Activated CD4-positive, CD25-positive, alpha-beta regulatory T cell (primary cell): ENCODE data around the gene STYXL1.

Source experiments
- DNase-seq, 4 experiments: peaks; one replicate each; lab custom pipeline; 2025; lab: John Stamatoyannopoulos, UW

Gene STYXL1

GRCh38 chr7:75955331-75955955 is 92.4 kb downstream of the STYXL1 start:
- DNase-seq = no peak

DNA sequence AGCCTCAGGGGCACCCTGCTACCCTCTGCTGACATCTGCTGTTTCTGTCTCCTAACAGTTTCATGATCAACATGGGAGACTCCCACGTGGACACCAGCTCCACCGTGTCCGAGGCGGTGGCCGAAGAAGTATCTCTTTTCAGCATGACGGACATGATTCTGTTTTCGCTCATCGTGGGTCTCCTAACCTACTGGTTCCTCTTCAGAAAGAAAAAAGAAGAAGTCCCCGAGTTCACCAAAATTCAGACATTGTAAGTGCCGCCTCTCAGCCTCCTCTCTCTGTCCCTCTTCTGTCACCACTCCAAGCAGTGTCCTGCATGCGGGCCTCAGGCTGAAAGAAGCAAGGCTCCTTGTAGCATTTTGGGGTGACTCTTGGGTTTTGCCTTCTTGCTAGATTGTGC is 93.9 kb downstream of the STYXL1 start:
- DNase-seq = no peak

- no peak for DNase-seq
These were observed 94.4 kb downstream of the STYXL1 start for GRCh38 chr7:75953431-75953830.

DNA sequence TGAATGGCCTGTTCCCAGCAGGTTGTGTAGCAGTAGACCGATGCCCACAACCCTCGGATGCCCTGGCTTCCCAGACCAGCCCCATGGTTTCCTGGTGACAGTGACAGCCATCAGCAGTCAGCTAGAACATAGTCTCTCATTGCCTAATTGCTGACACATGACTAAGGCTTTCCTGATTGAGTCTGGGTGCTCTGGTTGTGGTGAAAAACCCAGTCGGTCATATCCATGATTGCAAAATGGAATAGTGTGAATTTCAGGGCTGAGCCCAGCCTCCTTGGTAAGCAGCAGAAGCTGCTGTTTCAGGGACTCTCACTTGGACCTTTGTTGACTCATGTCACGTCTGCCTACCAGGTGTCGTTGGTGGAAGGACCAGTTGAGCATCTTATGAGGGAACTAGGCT is 96.3 kb downstream of the STYXL1 start:
- no peak for DNase-seq

DNA sequence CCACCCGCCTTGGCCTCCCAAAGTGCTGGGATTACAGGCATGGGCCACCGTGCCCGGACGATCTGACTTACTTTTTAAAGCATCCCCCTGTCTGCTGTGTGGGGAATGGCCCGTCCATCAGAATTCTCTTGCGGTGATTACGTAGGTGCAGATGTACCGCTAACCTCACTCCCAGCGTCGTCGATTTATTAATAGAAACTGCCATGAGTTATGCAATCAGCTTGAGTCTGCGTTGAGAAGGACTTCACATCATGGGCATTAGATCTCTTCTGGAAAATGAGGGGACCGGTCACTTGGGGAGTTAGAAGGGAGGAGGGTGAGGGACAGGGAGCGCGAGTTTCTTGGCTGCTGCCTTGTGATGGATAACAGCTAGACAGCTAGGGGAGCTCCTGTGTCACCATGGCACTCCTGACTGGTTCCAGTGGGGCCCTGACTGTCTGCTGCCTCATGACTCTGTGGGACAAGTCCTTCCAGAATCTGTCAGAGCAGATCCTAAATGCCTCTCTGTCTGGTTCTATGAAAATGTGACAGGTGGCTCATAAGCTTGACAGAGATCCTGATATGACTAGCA is 97.6 kb downstream of the STYXL1 start:
- DNase-seq = no peak

GRCh38 chr7:75948179-75948578 is 99.6 kb downstream of the STYXL1 start:
- no peak for DNase-seq
